T-cell (primary cell): ENCODE results near the gene CD79A. TPM values are rescaled to one million over a fixed set of nuclear protein-coding genes. Genes with fewer than 3 reads are reported as not detected.

Source experiments
- ATAC-seq, 4 experiments: fragments of 200-7000 bp in 3 of 4; fragments of 150-1000 bp in 1 of 4; cut with Tn5 transposase; replicated peaks in 1 of 4; 1 replicate in 3 of 4; 2 replicates in 1 of 4; pipeline ENCODE4 v1.10.0; 2021; ENCODE audit warnings: moderate library complexity in 3 of 4, mild to moderate bottlenecking in 2 of 4, moderate number of reproducible peaks in 1 of 4
- CTCF ChIA-PET, 2 donors: fragments of 300-600 bp; sonication (Branson Sonifier 250); formaldehyde crosslinking; loops; one replicate each; lab custom pipeline; 2022; ENCODE audit warnings: antibody characterized with exemption in 2 of 2; lab: Charles Lee
- POLR2A ChIA-PET, 2 donors: fragments of 300-600 bp; sonication (Branson Sonifier 250); formaldehyde crosslinking; loops; one replicate each; lab custom pipeline; 2022; ENCODE audit warnings: antibody characterized with exemption in 2 of 2; lab: Charles Lee
- DNase-seq, 35 experiments: peaks; one replicate each; pipeline versions ENCODE4 v3.0.0 to v3.0.0-alpha.2; 2013 to 2023
- H3K27ac ChIP-seq: one replicate; pipeline ENCODE4 v1.5.1; 2013; ENCODE audit warnings: low read length
- H3K27me3 ChIP-seq, 2 experiments: replicated peaks in 1 of 2; 1 replicate in 1 of 2; 2 replicates in 1 of 2; pipeline versions ENCODE4 v1.6.1 to v1.7.0; 2013; ENCODE audit warnings: low read length in 1 of 2, mixed read lengths in 1 of 2; ENCODE audit not compliant: control insufficient read depth in 2 of 2, insufficient read depth in 2 of 2; ENCODE audit errors: extremely low read depth in 1 of 2
- H3K36me3 ChIP-seq, 2 donors: 1 replicate in 1 of 2; 2 replicates in 1 of 2; pipeline versions ENCODE4 v1.6.1 to v1.7.0; 2013; ENCODE audit warnings: low read length in 1 of 2; ENCODE audit not compliant: control insufficient read depth in 2 of 2, insufficient read depth in 1 of 2; ENCODE audit errors: extremely low read depth in 1 of 2
- H3K4me1 ChIP-seq, 2 experiments: 1 replicate in 1 of 2; 2 replicates in 1 of 2; pipeline versions ENCODE4 v1.6.1 to v1.7.0; 2013; ENCODE audit warnings: low read length in 2 of 2, mixed read lengths in 1 of 2; ENCODE audit not compliant: insufficient read depth in 2 of 2, control insufficient read depth in 1 of 2; ENCODE audit errors: extremely low read depth in 1 of 2
- H3K4me3 ChIP-seq, 2 donors: 1 replicate in 1 of 2; 2 replicates in 1 of 2; pipeline versions ENCODE4 v1.5.1 to v1.7.0; 2013; ENCODE audit warnings: mild to moderate bottlenecking in 2 of 2, low read length in 1 of 2, moderate library complexity in 1 of 2; ENCODE audit not compliant: control insufficient read depth in 1 of 2; ENCODE audit errors: extremely low read depth in 1 of 2
- H3K9me3 ChIP-seq: 2 replicates; pipeline ENCODE4 v1.7.0; 2013
- H3K27ac Mint-ChIP-seq, 2 donors: one replicate each; pipeline ENCODE4 v1.8.0; 2020 to 2021; ENCODE audit warnings: mild to moderate bottlenecking in 2 of 2, mixed read lengths in 2 of 2
- H3K27me3 Mint-ChIP-seq, 2 donors: one replicate each; pipeline ENCODE4 v1.8.0; 2021 to 2022; ENCODE audit warnings: mixed read lengths in 2 of 2
- H3K36me3 Mint-ChIP-seq: one replicate; pipeline ENCODE4 v1.8.0; 2021; ENCODE audit warnings: mixed read lengths
- H3K4me1 Mint-ChIP-seq, 3 donors: one replicate each; pipeline ENCODE4 v1.8.0; 2020 to 2022; ENCODE audit warnings: mixed read lengths in 3 of 3, mild to moderate bottlenecking in 1 of 3
- H3K4me3 Mint-ChIP-seq, 3 donors: one replicate each; pipeline ENCODE4 v1.8.0; 2020 to 2022; ENCODE audit warnings: mild to moderate bottlenecking in 3 of 3, mixed read lengths in 3 of 3, moderate library complexity in 3 of 3
- H3K9me3 Mint-ChIP-seq, 3 donors: one replicate each; pipeline ENCODE4 v1.8.0; 2020 to 2022; ENCODE audit warnings: mixed read lengths in 3 of 3
- WGBS: methylation state at CpG from one replicate; pipeline ENCODE4 v1.1.5; 2013; ENCODE audit warnings: missing lambda C conversion rate; ENCODE audit not compliant: insufficient coverage; 5-methylcytosine and 5-hydroxymethylcytosine counted together
- total RNA-seq, 35 experiments: library from RNA in 6 of 35; stranded (reverse) in 6 of 35; fragments of 120-200 nt in 1 of 35; gene quantifications; one replicate each; pipeline versions ENCODE4 v1.2.1 to v1.2.4 and lab custom pipeline; 2013 to 2026

The CD79A gene
- total RNA-seq, 5 donors from 2014 or later (not counting 1 experiment from before 2014, with no cell fraction given), result 15.9 to 51.1 (median 19.0) TPM

DNA sequence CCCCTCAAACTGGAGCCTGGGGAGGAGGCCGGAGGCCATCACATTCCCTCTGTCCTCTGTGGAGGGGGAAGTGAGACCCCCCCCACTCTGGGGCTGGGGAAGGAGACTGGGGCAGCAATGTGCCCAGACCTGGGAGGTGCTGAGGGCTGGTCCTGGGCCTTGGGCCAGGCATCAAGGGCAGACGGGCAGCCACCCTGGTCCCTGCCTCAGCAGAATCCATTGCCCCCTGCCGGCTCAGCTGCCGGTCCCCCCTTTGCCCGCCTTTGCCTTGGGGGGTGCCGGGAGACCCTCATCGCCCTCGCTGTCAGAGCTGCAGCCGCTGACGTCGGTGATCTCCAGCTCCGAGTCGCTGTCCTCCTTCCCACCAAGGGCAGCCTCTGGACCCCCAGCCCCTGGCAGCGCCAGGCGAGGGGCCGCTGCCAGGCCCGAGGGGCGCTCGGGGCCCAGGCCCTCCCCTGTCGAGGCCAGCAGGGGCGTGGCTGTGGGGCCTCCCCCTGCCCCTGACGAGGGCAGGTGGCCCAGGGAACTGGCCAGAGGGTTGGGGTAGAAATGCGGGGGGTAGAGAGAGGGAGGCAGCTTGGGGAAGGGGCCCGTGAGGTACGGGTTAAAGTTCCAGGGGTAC lies 31.0 kb downstream of the CD79A start:
- peaks cover 0 to 14% of the 10 kb centered on the region in 2 experiments for H3K27me3 ChIP-seq
- peaks cover 0 to 9% of the 10 kb centered on the region in 2 donors for H3K27me3 Mint-ChIP-seq
- H3K27ac Mint-ChIP-seq, result no peak overlapping the region
- no peak overlapping the region for H3K27ac ChIP-seq
- H3K4me1 Mint-ChIP-seq, result peaks cover 57 to 64% (median 59%) of the 10 kb centered on the region in 3 donors
- 93% methylated on average over 19 of the region's 25 CpGs for WGBS
- H3K4me3 Mint-ChIP-seq, result no peak overlapping the region
- peaks cover 7 to 57% of the 10 kb centered on the region in 2 experiments for H3K4me1 ChIP-seq
- H3K36me3 ChIP-seq, result peaks cover 18 to 44% of the 10 kb centered on the region in 2 donors
- ChIA-PET POLR2A (interaction anchor here in 1 of 2 donors (0.6 kb wide), 1 partner anchor 33 kb away, joined by 5 read pairs; no protein-coding TSS in a partner anchor), CTCF (interaction anchor here in 1 of 2 donors (0.6 to 1.1 kb wide), 2 partner anchors 33 to 196 kb away, joined by 5 to 6 read pairs; no protein-coding TSS in a partner anchor)
- no peak overlapping the region for H3K4me3 ChIP-seq
- ATAC-seq (no peak), DNase-seq (no peak)
- H3K9me3 Mint-ChIP-seq, result no peaks in the 10 kb centered on the region
- H3K9me3 ChIP-seq, result no peaks in the 10 kb centered on the region
- peaks cover 31% of the 10 kb centered on the region for H3K36me3 Mint-ChIP-seq

DNA sequence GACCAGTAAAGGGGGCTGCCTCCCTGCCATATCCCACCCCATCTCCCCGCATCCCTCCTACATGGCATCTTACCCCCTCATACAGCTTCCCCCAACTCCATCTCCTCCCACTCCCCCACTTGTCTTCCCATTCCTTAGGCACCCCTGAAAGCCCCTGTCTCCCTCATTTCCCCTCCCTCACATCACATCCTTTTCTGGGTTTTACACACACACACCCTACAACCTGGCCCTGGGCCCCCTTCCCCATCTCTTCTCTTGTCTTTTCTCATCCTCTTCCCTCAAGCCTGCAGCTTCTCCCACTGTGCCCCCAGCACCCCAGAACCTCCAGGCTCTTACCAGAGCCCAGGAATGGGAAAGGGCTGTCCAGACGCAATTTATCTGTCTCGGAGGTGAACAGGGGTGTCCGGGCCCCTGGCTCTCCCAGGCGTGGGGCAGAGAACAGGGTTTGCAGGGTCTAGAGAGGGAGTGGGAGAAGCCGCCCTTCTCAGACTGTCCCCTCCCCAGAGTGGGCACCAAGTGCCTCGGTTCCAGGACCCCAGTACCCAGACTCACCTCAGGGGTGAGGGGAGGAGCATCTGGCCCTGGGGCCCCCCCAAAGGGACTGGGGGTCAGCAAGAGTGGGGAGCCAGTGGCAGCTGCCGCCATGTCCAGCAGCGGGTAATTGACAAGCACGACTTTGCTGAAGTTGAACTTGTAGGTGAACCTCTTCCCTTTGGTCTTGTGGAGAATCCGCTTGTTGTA lies 31.8 kb downstream of the CD79A start:
- Mint-ChIP-seq H3K27ac (peak overlapping the region; percentile 2 to 7), H3K36me3 (peaks cover 26% of the 10 kb centered on the region), H3K9me3 (no peaks in the 10 kb centered on the region), H3K4me1 (peaks cover 60 to 69% (median 62%) of the 10 kb centered on the region in 3 donors), H3K27me3 (peaks cover 0 to 11% of the 10 kb centered on the region in 2 donors), H3K4me3 (no peak overlapping the region)
- no peak overlapping the region for H3K27ac ChIP-seq
- H3K27me3 ChIP-seq, result peaks cover 0 to 22% of the 10 kb centered on the region in 2 experiments
- ChIA-PET CTCF (interaction anchor here in 1 of 2 donors (0.6 to 1.1 kb wide), 2 partner anchors 33 to 195 kb away, joined by 5 to 6 read pairs; no protein-coding TSS in a partner anchor), POLR2A (no interaction called here)
- H3K9me3 ChIP-seq, result no peaks in the 10 kb centered on the region
- no peak overlapping the region for H3K4me3 ChIP-seq
- H3K4me1 ChIP-seq, result peaks cover 13 to 57% of the 10 kb centered on the region in 2 experiments
- H3K36me3 ChIP-seq, result peaks cover 18 to 36% of the 10 kb centered on the region in 2 donors
- 88% methylated on average over 5 of the region's 11 CpGs for WGBS
- ATAC-seq (no peak), DNase-seq (no peak)

DNA sequence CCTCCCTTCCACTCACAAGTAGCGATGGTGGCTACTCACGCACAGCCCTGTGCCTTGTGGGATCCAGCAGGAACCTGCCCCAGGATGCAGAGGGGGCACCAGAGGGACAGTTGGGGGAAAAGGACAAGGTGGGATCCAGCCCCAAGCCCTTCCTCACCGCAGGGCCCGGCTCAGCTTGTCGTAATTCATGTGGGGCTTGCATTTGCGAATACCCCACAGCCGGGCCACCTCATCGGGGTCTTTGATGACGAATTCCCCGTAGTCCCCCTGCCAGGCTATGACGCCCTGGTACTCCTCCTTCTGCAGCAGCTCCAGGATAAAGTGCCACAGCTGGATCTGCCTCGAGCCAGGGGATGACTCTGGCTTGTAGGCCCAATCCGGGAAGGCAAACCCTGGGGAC lies 32.6 kb downstream of the CD79A start:
- Mint-ChIP-seq H3K27ac (peak overlapping the region in 1 of 2 donors; percentile 36), H3K9me3 (no peaks in the 10 kb centered on the region), H3K36me3 (peaks cover 20% of the 10 kb centered on the region), H3K27me3 (peaks cover 4 to 15% of the 10 kb centered on the region in 2 donors), H3K4me1 (peaks cover 57 to 71% (median 61%) of the 10 kb centered on the region in 3 donors), H3K4me3 (no peak overlapping the region)
- Histone ChIP-seq H3K36me3 (peaks cover 18 to 27% of the 10 kb centered on the region in 2 donors), H3K4me3 (no peak overlapping the region), H3K27me3 (peaks cover 0 to 30% of the 10 kb centered on the region in 2 experiments), H3K4me1 (peaks cover 16 to 55% of the 10 kb centered on the region in 2 experiments), H3K27ac (no peak overlapping the region), H3K9me3 (no peaks in the 10 kb centered on the region)
- DNase-seq (no peak), ATAC-seq (no peak)
- CTCF ChIA-PET, result no interaction called here
- POLR2A ChIA-PET, result no interaction called here
- WGBS, result 91% methylated on average over 7 of the region's 13 CpGs

DNA sequence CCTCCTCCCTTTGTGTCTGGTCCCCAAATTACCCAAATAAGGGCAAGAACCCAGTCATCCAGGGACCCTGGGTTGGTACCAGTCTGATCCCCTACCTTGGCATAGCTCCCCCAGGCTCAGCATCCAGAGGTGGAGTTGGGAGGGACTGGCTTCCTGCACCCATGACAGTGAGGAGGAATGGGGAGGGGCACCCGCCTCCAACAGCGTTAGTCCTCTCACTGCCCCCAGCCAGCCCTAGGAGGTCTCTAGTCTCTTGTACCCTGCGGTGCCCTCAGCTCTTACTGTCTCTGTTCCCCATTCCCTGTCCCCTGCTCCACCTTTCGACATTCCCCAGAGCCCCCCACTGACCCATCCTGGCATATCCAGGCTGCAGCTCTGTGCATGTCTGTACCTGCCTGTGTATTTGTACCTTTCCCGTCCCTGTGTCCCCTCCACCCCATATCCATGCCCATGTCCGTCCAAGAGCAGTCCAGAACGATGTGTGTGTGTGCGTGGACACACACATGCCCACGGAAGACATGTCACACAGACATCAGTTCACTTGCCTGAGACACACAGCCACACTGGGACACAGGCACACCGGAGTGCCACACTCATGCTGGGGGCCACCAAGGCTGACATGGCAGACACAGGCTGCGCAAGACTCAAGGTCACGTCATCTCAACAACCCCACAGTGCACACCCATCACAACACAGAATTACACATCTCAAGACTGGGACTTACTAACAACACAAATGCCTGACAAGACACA lies 33.3 kb downstream of the CD79A start:
- H3K36me3 Mint-ChIP-seq, result peaks cover 14% of the 10 kb centered on the region
- H3K36me3 ChIP-seq, result peaks cover 12 to 20% of the 10 kb centered on the region in 2 donors
- H3K9me3 ChIP-seq, result no peaks in the 10 kb centered on the region
- DNase-seq, result no peak
- no peak overlapping the region for H3K27ac ChIP-seq
- H3K4me3 Mint-ChIP-seq, result no peak overlapping the region
- peaks cover 50 to 66% (median 56%) of the 10 kb centered on the region in 3 donors for H3K4me1 Mint-ChIP-seq
- H3K9me3 Mint-ChIP-seq, result no peaks in the 10 kb centered on the region
- peaks cover 4 to 15% of the 10 kb centered on the region in 2 donors for H3K27me3 Mint-ChIP-seq
- peaks cover 20 to 55% of the 10 kb centered on the region in 2 experiments for H3K4me1 ChIP-seq
- no peak overlapping the region for H3K4me3 ChIP-seq
- POLR2A ChIA-PET, result no interaction called here
- CTCF ChIA-PET, result no interaction called here
- H3K27me3 ChIP-seq, result peaks cover 2 to 36% of the 10 kb centered on the region in 2 experiments
- peak overlapping the region; percentile 36 to 82 for H3K27ac Mint-ChIP-seq
- peak; percentile 5 to 11 (median 8) for ATAC-seq
- 79% methylated on average over 8 of the region's 12 CpGs for WGBS

DNA sequence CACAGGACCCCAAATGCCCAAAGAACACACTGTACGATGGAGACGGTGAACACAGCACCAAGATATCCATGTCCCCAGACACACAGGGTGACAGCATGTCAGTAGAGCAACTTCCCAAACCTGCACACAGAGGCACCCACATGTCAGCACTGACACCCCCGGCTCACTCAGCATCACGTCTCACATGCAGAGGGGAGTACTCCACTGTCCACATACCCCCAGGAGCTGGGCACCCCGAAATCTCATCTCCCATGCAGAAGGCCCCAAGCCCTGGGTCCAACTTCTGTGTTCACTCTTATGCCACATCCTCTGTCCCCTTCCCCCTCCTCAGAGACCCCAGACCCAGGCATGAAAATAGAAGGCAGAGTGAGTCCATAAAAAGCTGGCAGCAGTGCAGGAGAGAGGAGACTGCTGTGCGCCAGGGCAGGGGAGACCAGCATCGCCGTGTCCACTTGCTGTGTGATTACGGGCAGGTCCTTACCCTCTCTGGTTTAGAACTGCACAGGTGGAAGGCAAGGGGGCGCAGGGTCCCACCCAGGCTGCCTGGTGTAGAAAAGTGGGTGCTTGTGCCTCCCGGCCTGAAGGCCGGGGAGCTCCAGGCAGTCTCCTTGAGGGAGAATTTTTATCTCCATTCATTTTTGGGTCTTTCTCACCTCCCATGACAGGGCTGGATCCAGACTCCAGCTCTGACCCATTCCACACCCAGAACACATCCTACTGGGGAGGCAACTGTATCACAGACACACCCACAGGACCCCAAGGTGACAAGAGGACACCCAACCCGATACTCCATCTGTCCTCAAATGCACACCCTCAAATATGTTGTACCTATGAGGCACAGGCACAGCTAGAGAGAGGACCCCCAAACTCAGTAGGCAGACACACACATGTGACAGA lies 34.2 kb downstream of the CD79A start:
- H3K27ac Mint-ChIP-seq, result peak overlapping the region; percentile 63 to 82
- peaks cover 6 to 45% of the 10 kb centered on the region in 2 experiments for H3K27me3 ChIP-seq
- ATAC-seq (peak; percentile 10 to 33 (median 21)), DNase-seq (peak in 3 of 35 experiments; percentile 24 to 47 (median 34))
- H3K4me3 ChIP-seq, result no peak overlapping the region
- peaks cover 6 to 12% of the 10 kb centered on the region in 2 donors for H3K36me3 ChIP-seq
- no peaks in the 10 kb centered on the region for H3K9me3 ChIP-seq
- POLR2A ChIA-PET, result no interaction called here
- peaks cover 25 to 59% of the 10 kb centered on the region in 2 experiments for H3K4me1 ChIP-seq
- CTCF ChIA-PET, result interaction anchor here in 1 of 2 donors (0.6 kb wide), 1 partner anchor 36 kb away, joined by 3 read pairs; no protein-coding TSS in a partner anchor
- no peaks in the 10 kb centered on the region for H3K9me3 Mint-ChIP-seq
- H3K4me1 Mint-ChIP-seq, result peaks cover 45 to 60% (median 49%) of the 10 kb centered on the region in 3 donors
- H3K4me3 Mint-ChIP-seq, result peak overlapping the region in 1 of 3 donors; percentile 18
- WGBS, result 46% methylated on average over 6 of the region's 13 CpGs
- peaks cover 4 to 15% of the 10 kb centered on the region in 2 donors for H3K27me3 Mint-ChIP-seq
- H3K36me3 Mint-ChIP-seq, result peaks cover 6% of the 10 kb centered on the region
- no peak overlapping the region for H3K27ac ChIP-seq
